Fibroblast of lung (primary cell): ENCODE data around the gene MKLN1.

Source experiments
- CTCF ChIP-seq, 2 donors: IDR thresholded peaks in 1 of 2; conservative IDR thresholded peaks in 1 of 2; 1 replicate in 1 of 2; 2 replicates in 1 of 2; pipeline ENCODE4 v1.5.1; 2011 to 2012; ENCODE audit warnings: low read length in 2 of 2, control low read depth in 1 of 2, inconsistent platforms in 1 of 2, low read depth in 1 of 2, mild to moderate bottlenecking in 1 of 2
- EZH2 ChIP-seq: IDR thresholded peaks from 2 replicates; pipeline ENCODE4 v1.5.1; 2012; ENCODE audit warnings: low read length, control low read depth, mild to moderate bottlenecking; ENCODE audit errors: missing control alignments

GRCh38 chr7:131335639-131336381 lies 8.1 kb downstream of the MKLN1 start:
- no peak for TF ChIP-seq CTCF (conservative IDR thresholded peaks at IDR 0.05 in 1 of 2, IDR thresholded peaks at IDR 0.05 in 1 of 2; ENCODE audit: low read depth in 1 of 2, low read length in 2 of 2)
- no peak for TF ChIP-seq EZH2
